Panc1 (cell line): Measurements from ENCODE around the gene DPH3. TPM values are rescaled to one million over a fixed set of nuclear protein-coding genes. Genes with fewer than 3 reads are reported as not detected.

ENCODE experiments used
- ATAC-seq: fragments of 200-7000 bp; cut with Tn5 transposase; 2 replicates; pipeline ENCODE4 v1.9.1; 2020; ENCODE audit warnings: mild to moderate bottlenecking, moderate library complexity
- BruUV-seq: library from RNA; stranded (reverse); fragments of 400-500 nt; replicated peaks from 2 replicates; lab custom pipeline; 2021; lab: Mats Ljungman, UMichigan
- CTCF ChIA-PET: fragments of 300-600 bp; sonication (Branson Sonifier 250); formaldehyde crosslinking; loops from one replicate; lab custom pipeline; 2022; ENCODE audit warnings: antibody characterized with exemption; lab: Charles Lee
- POLR2A ChIA-PET: fragments of 300-600 bp; sonication (Branson Sonifier 250); formaldehyde crosslinking; loops from one replicate; lab custom pipeline; 2022; ENCODE audit warnings: antibody characterized with exemption; lab: Charles Lee
- DNase-seq: peaks from one replicate; pipeline ENCODE4 v3.0.0-alpha.2; 2010; ENCODE audit warnings: low read depth, low spot score
- H3K27ac ChIP-seq: 2 replicates; pipeline ENCODE4 v1.5.1; 2011; ENCODE audit warnings: mild to moderate bottlenecking, low read length, inconsistent platforms
- H3K27me3 ChIP-seq: fragments of 200-500 bp; sonication (Bioruptor generic); 2 replicates; pipeline ENCODE4 v1.6.0; 2014; ENCODE audit warnings: low read length, inconsistent platforms; ENCODE audit not compliant: control insufficient read depth, insufficient read depth
- H3K36me3 ChIP-seq: fragments of 200-500 bp; sonication (Bioruptor generic); 2 replicates; pipeline ENCODE4 v1.5.1; 2014; ENCODE audit warnings: inconsistent platforms, mild to moderate bottlenecking, low read length, moderate library complexity; ENCODE audit not compliant: control insufficient read depth, insufficient read depth
- H3K4me1 ChIP-seq: 2 replicates; pipeline ENCODE4 v1.5.1; 2011; ENCODE audit warnings: inconsistent platforms, mild to moderate bottlenecking, low read length, moderate library complexity; ENCODE audit not compliant: control insufficient read depth, insufficient read depth
- H3K4me3 ChIP-seq, 2 experiments: 2 replicates each; pipeline ENCODE4 v1.5.1; 2011 to 2012; ENCODE audit warnings: low read depth in 2 of 2, low read length in 2 of 2, mild to moderate bottlenecking in 2 of 2, inconsistent platforms in 1 of 2, moderate library complexity in 1 of 2
- H3K9me3 ChIP-seq: fragments of 200-500 bp; sonication (Bioruptor generic); 2 replicates; pipeline ENCODE4 v1.5.1; 2014; ENCODE audit warnings: low read depth, mild to moderate bottlenecking, inconsistent platforms, low read length, moderate library complexity; ENCODE audit not compliant: control insufficient read depth, insufficient read depth
- POLR2AphosphoS5 ChIP-seq: IDR thresholded peaks from 2 replicates; pipeline ENCODE4 v1.6.1; 2012; ENCODE audit warnings: mild to moderate bottlenecking, low read depth, low read length, moderate library complexity
- REST ChIP-seq, 2 experiments: IDR thresholded peaks; 2 replicates each; pipeline ENCODE4 v1.6.1; 2011 to 2012; ENCODE audit warnings: low read depth in 2 of 2, control low read depth in 1 of 2, low read length in 1 of 2, mild to moderate bottlenecking in 1 of 2, moderate library complexity in 1 of 2; ENCODE audit not compliant: insufficient read depth in 1 of 2
- SIN3A ChIP-seq: IDR thresholded peaks from 2 replicates; pipeline ENCODE4 v1.6.1; 2012; ENCODE audit warnings: low read depth, mild to moderate bottlenecking, low read length, moderate library complexity, borderline replicate concordance; ENCODE audit not compliant: insufficient read depth
- TCF7L2 ChIP-seq: IDR thresholded peaks from 2 replicates; pipeline ENCODE4 v1.6.1; 2011; ENCODE audit warnings: mild to moderate bottlenecking, low read depth, low read length, inconsistent platforms
- in situ Hi-C: cut with HindIII; loops from 2 replicates; pipeline ENCODE4 v1.10.0; 2016; ENCODE audit warnings: low sequenced_read_pairs, low pct_unique_long_range_greater_than_20kb
- intact Hi-C: fragments of 100-400 bp; cut with micrococcal nuclease; formaldehyde crosslinking; loops from one replicate; pipeline ENCODE4 v1.10.0; 2022; ENCODE audit not compliant: unreplicated experiment
- total RNA-seq: library from RNA; stranded (reverse); gene quantifications from one replicate; pipeline ENCODE4 v1.2.1, GENCODE V29; 2021; ENCODE audit not compliant: unreplicated experiment
- TF ChIP-seq, protein P1 (sequence below): fragments of 450-650 bp; IDR thresholded peaks from 2 replicates; pipeline ENCODE4 v1.5.1; 2017; ENCODE audit warnings: mild to moderate bottlenecking

The DPH3 gene
- total RNA-seq, 1 experiment from 2014 or later = 16.5 TPM

- no peaks in the 10 kb centered on the region for H3K27me3 ChIP-seq
- no peaks in the 10 kb centered on the region for H3K4me1 ChIP-seq
- TF ChIP-seq REST (IDR thresholded peaks at IDR 0.05; ENCODE audit: insufficient read depth in 1 of 2, low read depth in 2 of 2, low read length in 1 of 2) (no peak), TCF7L2 (no peak), POLR2AphosphoS5 (no peak), SIN3A (no peak)
- TF ChIP-seq, protein P1, sequence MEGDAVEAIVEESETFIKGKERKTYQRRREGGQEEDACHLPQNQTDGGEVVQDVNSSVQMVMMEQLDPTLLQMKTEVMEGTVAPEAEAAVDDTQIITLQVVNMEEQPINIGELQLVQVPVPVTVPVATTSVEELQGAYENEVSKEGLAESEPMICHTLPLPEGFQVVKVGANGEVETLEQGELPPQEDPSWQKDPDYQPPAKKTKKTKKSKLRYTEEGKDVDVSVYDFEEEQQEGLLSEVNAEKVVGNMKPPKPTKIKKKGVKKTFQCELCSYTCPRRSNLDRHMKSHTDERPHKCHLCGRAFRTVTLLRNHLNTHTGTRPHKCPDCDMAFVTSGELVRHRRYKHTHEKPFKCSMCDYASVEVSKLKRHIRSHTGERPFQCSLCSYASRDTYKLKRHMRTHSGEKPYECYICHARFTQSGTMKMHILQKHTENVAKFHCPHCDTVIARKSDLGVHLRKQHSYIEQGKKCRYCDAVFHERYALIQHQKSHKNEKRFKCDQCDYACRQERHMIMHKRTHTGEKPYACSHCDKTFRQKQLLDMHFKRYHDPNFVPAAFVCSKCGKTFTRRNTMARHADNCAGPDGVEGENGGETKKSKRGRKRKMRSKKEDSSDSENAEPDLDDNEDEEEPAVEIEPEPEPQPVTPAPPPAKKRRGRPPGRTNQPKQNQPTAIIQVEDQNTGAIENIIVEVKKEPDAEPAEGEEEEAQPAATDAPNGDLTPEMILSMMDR = no peak
- in situ Hi-C loops (no loop called here), intact Hi-C loops (no loop called here)
- H3K27ac ChIP-seq = no peak overlapping the region
- CTCF ChIA-PET = no interaction called here
- POLR2A ChIA-PET = no interaction called here
- no TSS peak for BruUV-seq
- H3K4me3 ChIP-seq = no peak overlapping the region
- DNase-seq (no peak), ATAC-seq (no peak)
- H3K36me3 ChIP-seq = no peaks in the 10 kb centered on the region
- no peaks in the 10 kb centered on the region for H3K9me3 ChIP-seq
Observed at GRCh38 chr3:16239086-16239770, 25.5 kb downstream of the DPH3 start.

GRCh38 chr3:16236856-16237393 lies 27.8 kb downstream of the DPH3 start:
- in situ Hi-C loops (no loop called here), intact Hi-C loops (no loop called here)
- no peak for ATAC-seq
- DNase-seq = no peak
- Histone ChIP-seq H3K27me3 (no peaks in the 10 kb centered on the region), H3K9me3 (no peaks in the 10 kb centered on the region), H3K4me3 (no peak overlapping the region), H3K36me3 (no peaks in the 10 kb centered on the region), H3K4me1 (no peaks in the 10 kb centered on the region), H3K27ac (no peak overlapping the region)
- CTCF ChIA-PET = no interaction called here
- no peak for TF ChIP-seq REST (IDR thresholded peaks at IDR 0.05; ENCODE audit: insufficient read depth in 1 of 2, low read depth in 2 of 2, low read length in 1 of 2)
- TF ChIP-seq, protein P1 = no peak
- no peak for TF ChIP-seq POLR2AphosphoS5
- no peak for TF ChIP-seq SIN3A
- TF ChIP-seq TCF7L2 = no peak
- POLR2A ChIA-PET = no interaction called here
- no TSS peak for BruUV-seq
